Measurements from ENCODE around the gene MRPS24.

- no peak for TF ChIP-seq CTCF (IDR thresholded peaks at IDR 0.05 in 2 of 3, conservative IDR thresholded peaks at IDR 0.05 in 1 of 3; ENCODE audit: control insufficient read depth in 2 of 3, extremely low read depth in 1 of 3, insufficient read depth in 1 of 3, low read depth in 3 of 3, low read length in 3 of 3)
- TF ChIP-seq SREBF2 (IDR thresholded peaks at IDR 0.05; ENCODE audit: low read length): no peak
- TF ChIP-seq JUNB (IDR thresholded peaks at IDR 0.05): no peak
- TF ChIP-seq MXI1 (IDR thresholded peaks at IDR 0.05; ENCODE audit: low read depth, low read length): no peak
- no peak for TF ChIP-seq E4F1 (IDR thresholded peaks at IDR 0.05; ENCODE audit: borderline replicate concordance, partially characterized antibody)
- no peak for TF ChIP-seq ZNF274 (IDR thresholded peaks at IDR 0.05; ENCODE audit: insufficient read depth, insufficient read length)
- no peak for TF ChIP-seq BRCA1 (IDR thresholded peaks at IDR 0.05; ENCODE audit: low read depth, low read length)
- TF ChIP-seq EZH2 (IDR thresholded peaks at IDR 0.05; ENCODE audit: borderline replicate concordance, control insufficient read depth, low read depth, low read length): no peak
- no peak for TF ChIP-seq SMAD1 (IDR thresholded peaks at IDR 0.05; ENCODE audit: low read depth, partially characterized antibody)
- no peak for TF ChIP-seq POLR2AphosphoS5 (IDR thresholded peaks at IDR 0.05; ENCODE audit: low read length)
Measured at GRCh38 chr7:43855176-43855575, 14.1 kb downstream of the MRPS24 start.

All from GM12878 (cell line).